Amniotic epithelial cell (primary cell): Measurements from ENCODE around the gene GTSE1.
"Not testable (repeated sequence)": the region's sequence is repeated elsewhere in the genome, so short reads cannot be mapped to it uniquely, and the experiment has no call there.

Source experiments
- DNase-seq: peaks from one replicate; pipeline ENCODE4 v3.0.0-alpha.2; 2010; ENCODE audit warnings: low read depth

The GTSE1 gene

GRCh38 chr22:46294784-46295183 lies 1.9 kb upstream of the GTSE1 start:
- DNase-seq = no peak

GRCh38 chr22:46295277-46295971 lies 1.2 kb upstream of the GTSE1 start:
- no peak for DNase-seq

- DNase-seq = peak; percentile 16
Measured at GRCh38 chr22:46297151-46297812, 612 bp downstream of the GTSE1 start.

- no peak for DNase-seq
Measured at GRCh38 chr22:46299101-46299500, 2.4 kb downstream of the GTSE1 start.

- no peak for DNase-seq
Measured at GRCh38 chr22:46300491-46300890, 3.8 kb downstream of the GTSE1 start.

- peak; percentile 16 for DNase-seq
Measured at GRCh38 chr22:46303347-46303965, 6.8 kb downstream of the GTSE1 start.

GRCh38 chr22:46308283-46308988 lies 11.8 kb downstream of the GTSE1 start:
- DNase-seq = no peak

GRCh38 chr22:46309526-46310085 lies 12.9 kb downstream of the GTSE1 start:
- no peak for DNase-seq

- DNase-seq = no peak
Measured at GRCh38 chr22:46312056-46312455, 15.4 kb downstream of the GTSE1 start.

- DNase-seq = not testable (repeated sequence)
Measured at GRCh38 chr22:46312848-46313247, 16.2 kb downstream of the GTSE1 start.

GRCh38 chr22:46315976-46316375 lies 19.3 kb downstream of the GTSE1 start:
- DNase-seq = no peak

GRCh38 chr22:46317646-46318045 lies 21.0 kb downstream of the GTSE1 start:
- no peak for DNase-seq

- DNase-seq = no peak
Measured at GRCh38 chr22:46318576-46318975, 21.9 kb downstream of the GTSE1 start.

- DNase-seq = no peak
Measured at GRCh38 chr22:46319319-46319718, 22.6 kb downstream of the GTSE1 start.

- DNase-seq = no peak
Measured at GRCh38 chr22:46320166-46320710, 23.6 kb downstream of the GTSE1 start.

GRCh38 chr22:46320716-46321386 lies 24.2 kb downstream of the GTSE1 start:
- no peak for DNase-seq

GRCh38 chr22:46322711-46323110 lies 26.0 kb downstream of the GTSE1 start:
- DNase-seq = no peak

- no peak for DNase-seq
Measured at GRCh38 chr22:46323162-46323561, 26.5 kb downstream of the GTSE1 start.

GRCh38 chr22:46326066-46326680 lies 29.5 kb downstream of the GTSE1 start:
- DNase-seq = no peak

GRCh38 chr22:46327691-46328465 lies 31.2 kb downstream of the GTSE1 start:
- no peak for DNase-seq
